H7 (cell line): Measurements from ENCODE around the gene RAB11B. TPM values are rescaled to one million over a fixed set of nuclear protein-coding genes. Genes with fewer than 3 reads are reported as not detected.
"Not testable (repeated sequence)": the region's sequence is repeated elsewhere in the genome, so short reads cannot be mapped to it uniquely, and the experiment has no call there.

Experiments used
- DNase-seq: peaks from one replicate; pipeline ENCODE4 v3.0.0; 2012
- H3K27me3 ChIP-seq: 2 replicates; pipeline ENCODE4 v1.6.0; 2011; ENCODE audit warnings: mild to moderate bottlenecking, low read length; ENCODE audit not compliant: control insufficient read depth, insufficient read depth
- H3K36me3 ChIP-seq: replicated peaks from 2 replicates; pipeline ENCODE4 v1.5.1; 2011; ENCODE audit warnings: low read length; ENCODE audit not compliant: control insufficient read depth, insufficient read depth
- H3K4me3 ChIP-seq: 2 replicates; pipeline ENCODE4 v1.5.1; 2011; ENCODE audit warnings: low read depth, mild to moderate bottlenecking, control low read depth, low read length, moderate library complexity; ENCODE audit not compliant: insufficient read depth
- total RNA-seq: library from RNA; depleted of rRNA; stranded (reverse); fragments of >200 nt; shearing (Covaris generic); gene quantifications from 2 replicates; pipeline ENCODE4 v1.2.3, GENCODE V29; 2014

Gene RAB11B
- total RNA-seq, 1 experiment from 2014 or later = 16.9 TPM

GRCh38 chr19:8361921-8362793 lies 28.0 kb upstream of the RAB11B start:
- H3K27me3 ChIP-seq = peaks cover 9% of the 10 kb centered on the region
- H3K4me3 ChIP-seq = no peak overlapping the region
- no peaks in the 10 kb centered on the region for H3K36me3 ChIP-seq
- no peak for DNase-seq

GRCh38 chr19:8363803-8364771 lies 26.1 kb upstream of the RAB11B start, which contains the start of gene ANGPTL4:
Gene ANGPTL4 (plus strand): TSS chr19:8364155. CDS start chr19:8364322, 167 bp downstream.
- Histone ChIP-seq H3K4me3 (peak within 1 kb of the TSS; percentile 70), H3K27me3 (peaks cover 9% of the 10 kb centered on the region), H3K36me3 (peaks cover 3% of the 10 kb centered on the region; the same call in 1 of the 2 replicates)
- DNase-seq = peak; percentile 97

- Histone ChIP-seq H3K27me3 (peaks cover 9% of the 10 kb centered on the region), H3K36me3 (peaks cover 4% of the 10 kb centered on the region; the same call in 1 of the 2 replicates), H3K4me3 (no peak overlapping the region)
- peak; percentile 37 for DNase-seq
These were observed 24.0 kb upstream of the RAB11B start for GRCh38 chr19:8366121-8366581.

GRCh38 chr19:8366961-8367326 lies 23.2 kb upstream of the RAB11B start:
- Histone ChIP-seq H3K36me3 (peaks cover 4% of the 10 kb centered on the region; the same call in 1 of the 2 replicates), H3K4me3 (peak overlapping the region; percentile 20; the same call in 1 of the 2 replicates), H3K27me3 (peaks cover 9% of the 10 kb centered on the region)
- peak; percentile 72 for DNase-seq

GRCh38 chr19:8367327-8368001 lies 22.7 kb upstream of the RAB11B start:
- H3K36me3 ChIP-seq = peaks cover 4% of the 10 kb centered on the region; the same call in 1 of the 2 replicates
- DNase-seq = peak; percentile 92
- peaks cover 9% of the 10 kb centered on the region for H3K27me3 ChIP-seq
- peak overlapping the region; percentile 20; the same call in 1 of the 2 replicates for H3K4me3 ChIP-seq

GRCh38 chr19:8370176-8371010 lies 19.8 kb upstream of the RAB11B start:
- H3K36me3 ChIP-seq = peaks cover 4% of the 10 kb centered on the region; the same call in 1 of the 2 replicates
- peak; percentile 39 for DNase-seq

GRCh38 chr19:8371011-8371804 lies 19.0 kb upstream of the RAB11B start:
- peaks cover 4% of the 10 kb centered on the region; the same call in 1 of the 2 replicates for H3K36me3 ChIP-seq
- no peak overlapping the region for H3K4me3 ChIP-seq
- DNase-seq = peak; percentile 45
- H3K27me3 ChIP-seq = no peaks in the 10 kb centered on the region

More at GRCh38 chr19:8370176-8371010, 19.8 kb upstream of the RAB11B start:
- no peak overlapping the region for H3K4me3 ChIP-seq
- H3K27me3 ChIP-seq = 0 out of 2 replicates have a peak, but pooled peaks cover 3% of the 10 kb centered on the region

- no peaks in the 10 kb centered on the region for H3K27me3 ChIP-seq
- DNase-seq = peak; percentile 58
- peaks cover 2% of the 10 kb centered on the region; the same call in 1 of the 2 replicates for H3K36me3 ChIP-seq
- no peak overlapping the region for H3K4me3 ChIP-seq
These were observed 16.0 kb upstream of the RAB11B start for GRCh38 chr19:8373867-8374813.

GRCh38 chr19:8375766-8376165 lies 14.4 kb upstream of the RAB11B start:
- not testable (repeated sequence) for H3K4me3 ChIP-seq, H3K36me3 ChIP-seq, H3K27me3 ChIP-seq, DNase-seq

GRCh38 chr19:8376373-8376974 lies 13.7 kb upstream of the RAB11B start:
- H3K36me3 ChIP-seq, DNase-seq, H3K27me3 ChIP-seq, H3K4me3 ChIP-seq: not testable (repeated sequence)

GRCh38 chr19:8377598-8377997 lies 12.6 kb upstream of the RAB11B start:
- Histone ChIP-seq H3K27me3 (no peaks in the 10 kb centered on the region), H3K4me3 (no peak overlapping the region), H3K36me3 (no peaks in the 10 kb centered on the region; the same call in 1 of the 2 replicates)
- no peak for DNase-seq
